ENCODE data around the gene LRRC4C. TPM values are rescaled to one million over a fixed set of nuclear protein-coding genes. Genes with fewer than 3 reads are reported as not detected.

LRRC4C gene
- total RNA-seq, 1 experiment from 2014 or later = 0.15 TPM

DNA sequence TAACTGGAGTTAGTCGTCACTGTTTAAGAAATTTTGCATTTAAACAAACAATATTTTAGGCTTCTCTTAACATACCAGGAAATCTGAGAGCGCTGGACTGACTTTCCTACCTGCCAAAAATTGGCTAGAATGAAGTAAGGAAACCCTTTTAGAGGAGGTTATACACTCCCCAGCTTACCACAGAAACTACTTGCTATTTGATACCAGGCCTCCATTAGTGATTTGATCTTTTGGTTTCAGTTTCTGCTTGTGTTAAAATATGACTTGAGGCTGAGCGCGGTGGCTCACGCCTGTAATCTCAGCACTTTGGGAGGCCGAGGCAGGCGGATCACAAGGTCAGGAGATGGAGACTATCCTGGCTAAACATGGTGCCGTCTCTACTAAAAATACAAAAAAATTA, 419.9 kb downstream of the LRRC4C start:
- ChIA-PET POLR2A (no interaction called here), CTCF (interaction anchor here (0.7 kb wide), 1 partner anchor 1645 kb away, joined by 7 read pairs; no protein-coding TSS in a partner anchor)
- intact Hi-C loops (cut with micrococcal nuclease; ENCODE audit: unreplicated experiment) = no loop called here
- no peaks in the 10 kb centered on the region for H3K9me3 ChIP-seq (ENCODE audit: control insufficient read depth, insufficient read depth, low read depth, low read length)
- in situ Hi-C loops (cut with HindIII; ENCODE audit: low pct_unique_long_range_greater_than_20kb, low sequenced_read_pairs) = no loop called here
- no peaks in the 10 kb centered on the region for H3K36me3 ChIP-seq (ENCODE audit: control insufficient read depth, insufficient read depth, low read length)
- H3K4me1 ChIP-seq (ENCODE audit: control insufficient read depth, insufficient read depth, low read length) = no peaks in the 10 kb centered on the region
- no peak for ATAC-seq
- no peak for DNase-seq (ENCODE audit: low read depth, low spot score)
- H3K27ac ChIP-seq (ENCODE audit: low read length) = no peak overlapping the region
- no peak overlapping the region for H3K4me3 ChIP-seq (ENCODE audit: low read depth in 2 of 2, low read length in 2 of 2)
- TF ChIP-seq, protein P1, sequence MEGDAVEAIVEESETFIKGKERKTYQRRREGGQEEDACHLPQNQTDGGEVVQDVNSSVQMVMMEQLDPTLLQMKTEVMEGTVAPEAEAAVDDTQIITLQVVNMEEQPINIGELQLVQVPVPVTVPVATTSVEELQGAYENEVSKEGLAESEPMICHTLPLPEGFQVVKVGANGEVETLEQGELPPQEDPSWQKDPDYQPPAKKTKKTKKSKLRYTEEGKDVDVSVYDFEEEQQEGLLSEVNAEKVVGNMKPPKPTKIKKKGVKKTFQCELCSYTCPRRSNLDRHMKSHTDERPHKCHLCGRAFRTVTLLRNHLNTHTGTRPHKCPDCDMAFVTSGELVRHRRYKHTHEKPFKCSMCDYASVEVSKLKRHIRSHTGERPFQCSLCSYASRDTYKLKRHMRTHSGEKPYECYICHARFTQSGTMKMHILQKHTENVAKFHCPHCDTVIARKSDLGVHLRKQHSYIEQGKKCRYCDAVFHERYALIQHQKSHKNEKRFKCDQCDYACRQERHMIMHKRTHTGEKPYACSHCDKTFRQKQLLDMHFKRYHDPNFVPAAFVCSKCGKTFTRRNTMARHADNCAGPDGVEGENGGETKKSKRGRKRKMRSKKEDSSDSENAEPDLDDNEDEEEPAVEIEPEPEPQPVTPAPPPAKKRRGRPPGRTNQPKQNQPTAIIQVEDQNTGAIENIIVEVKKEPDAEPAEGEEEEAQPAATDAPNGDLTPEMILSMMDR (IDR thresholded peaks at IDR 0.05) = no peak
- TF ChIP-seq REST (IDR thresholded peaks at IDR 0.05; ENCODE audit: insufficient read depth in 1 of 2, low read depth in 2 of 2, low read length in 1 of 2) (no peak), POLR2AphosphoS5 (IDR thresholded peaks at IDR 0.05; ENCODE audit: low read depth, low read length) (no peak), TCF7L2 (IDR thresholded peaks at IDR 0.05; ENCODE audit: low read depth, low read length) (no peak)
- no TSS peak for BruUV-seq (replicated peaks)
- H3K27me3 ChIP-seq (ENCODE audit: control insufficient read depth, insufficient read depth, low read length) = no peaks in the 10 kb centered on the region

GRCh38 chr11:41031551-41032060, 427.8 kb downstream of the LRRC4C start:
- BruUV-seq (replicated peaks) = no TSS peak
- ChIA-PET POLR2A (no interaction called here), CTCF (no interaction called here)
- H3K4me1 ChIP-seq (ENCODE audit: control insufficient read depth, insufficient read depth, low read length) = no peaks in the 10 kb centered on the region
- no peaks in the 10 kb centered on the region for H3K27me3 ChIP-seq (ENCODE audit: control insufficient read depth, insufficient read depth, low read length)
- no peak overlapping the region for H3K27ac ChIP-seq (ENCODE audit: low read length)
- ATAC-seq (no peak), DNase-seq (ENCODE audit: low read depth, low spot score) (no peak)
- intact Hi-C loops (cut with micrococcal nuclease; ENCODE audit: unreplicated experiment) (no loop called here), in situ Hi-C loops (cut with HindIII; ENCODE audit: low pct_unique_long_range_greater_than_20kb, low sequenced_read_pairs) (no loop called here)
- H3K9me3 ChIP-seq (ENCODE audit: control insufficient read depth, insufficient read depth, low read depth, low read length) = no peaks in the 10 kb centered on the region
- no peaks in the 10 kb centered on the region for H3K36me3 ChIP-seq (ENCODE audit: control insufficient read depth, insufficient read depth, low read length)
- H3K4me3 ChIP-seq (ENCODE audit: low read depth in 2 of 2, low read length in 2 of 2) = no peak overlapping the region
- TF ChIP-seq SIN3A (IDR thresholded peaks at IDR 0.05; ENCODE audit: borderline replicate concordance, insufficient read depth, low read depth, low read length) (no peak), REST (IDR thresholded peaks at IDR 0.05; ENCODE audit: insufficient read depth in 1 of 2, low read depth in 2 of 2, low read length in 1 of 2) (no peak), TCF7L2 (IDR thresholded peaks at IDR 0.05; ENCODE audit: low read depth, low read length) (no peak), POLR2AphosphoS5 (IDR thresholded peaks at IDR 0.05; ENCODE audit: low read depth, low read length) (no peak)
- TF ChIP-seq, protein P1 (IDR thresholded peaks at IDR 0.05) = no peak

Data from Panc1 (cell line).